GM18526 (cell line): ENCODE measurements around the gene EDA2R.

Experiments
- POLR2A ChIP-seq: IDR thresholded peaks from 3 replicates; pipeline ENCODE4 v1.6.1; 2011; ENCODE audit not compliant: insufficient read length; ENCODE audit errors: extremely low read depth

Gene EDA2R

DNA sequence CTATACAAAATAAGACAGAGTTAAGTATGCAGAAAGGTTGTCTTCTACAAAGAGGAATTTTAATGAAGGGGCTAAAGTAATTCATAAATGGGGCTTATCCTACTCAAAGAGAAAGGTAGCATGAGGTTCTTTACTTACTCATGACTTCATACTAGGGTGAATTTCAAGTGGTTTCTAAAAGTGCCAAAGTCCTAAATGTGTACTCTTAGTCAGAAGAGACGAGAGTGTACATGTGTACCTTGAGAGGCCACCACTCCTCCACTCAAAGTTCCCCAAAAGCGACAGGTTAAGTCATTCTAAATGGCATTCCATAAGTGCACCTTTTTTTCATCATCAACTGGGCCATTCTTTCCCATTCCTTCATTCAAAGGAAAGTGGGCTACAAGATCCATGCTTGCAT is 21.9 kb downstream of the EDA2R start:
- TF ChIP-seq POLR2A, result no peak

DNA sequence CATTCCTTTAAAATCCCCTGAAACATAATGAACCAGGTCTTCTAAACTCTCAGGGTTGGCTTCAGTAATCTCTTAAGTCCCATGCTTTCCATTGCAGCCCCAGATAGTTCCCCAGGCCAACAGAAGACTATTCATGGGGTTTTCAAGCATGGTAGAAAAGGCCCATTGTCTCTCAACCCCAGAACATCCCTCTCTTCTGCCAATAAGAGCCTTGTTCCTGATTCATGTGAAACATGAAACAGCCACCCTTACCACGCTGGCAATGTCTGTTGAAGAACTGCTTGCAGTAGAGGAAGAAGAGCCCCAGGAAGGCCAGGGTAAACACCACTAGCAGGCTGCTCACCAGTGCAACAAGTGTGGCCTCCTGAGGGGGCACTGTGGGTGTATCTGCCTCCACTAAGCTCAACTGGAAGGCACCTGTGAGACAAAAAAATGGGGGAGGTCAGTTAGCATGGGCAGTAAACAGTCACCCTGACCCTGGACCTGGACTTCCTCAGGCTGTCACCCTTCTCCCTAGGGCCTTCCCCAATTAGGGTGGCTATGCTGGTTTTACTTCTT is 36.4 kb downstream of the EDA2R start:
- TF ChIP-seq POLR2A, result no peak

DNA sequence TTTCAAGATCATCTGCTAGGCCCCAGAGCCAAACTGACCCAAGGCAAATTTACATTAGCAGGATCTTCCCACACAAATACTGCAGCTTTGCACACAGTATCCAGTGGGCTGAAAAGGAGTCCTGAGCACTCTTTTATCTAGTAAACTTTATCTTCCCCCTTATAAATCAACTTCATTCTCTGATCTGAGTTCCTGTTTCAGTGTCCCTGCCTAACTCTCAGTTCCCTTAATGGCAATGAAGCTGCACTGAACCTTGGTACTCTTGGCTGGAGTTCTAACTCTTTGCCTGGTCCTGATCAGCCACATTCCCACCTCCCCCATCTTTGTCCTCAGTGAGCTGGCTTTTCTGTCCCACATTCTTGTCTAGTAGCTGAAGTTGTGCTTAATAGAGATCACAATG is 37.4 kb downstream of the EDA2R start:
- TF ChIP-seq POLR2A, result no peak

DNA sequence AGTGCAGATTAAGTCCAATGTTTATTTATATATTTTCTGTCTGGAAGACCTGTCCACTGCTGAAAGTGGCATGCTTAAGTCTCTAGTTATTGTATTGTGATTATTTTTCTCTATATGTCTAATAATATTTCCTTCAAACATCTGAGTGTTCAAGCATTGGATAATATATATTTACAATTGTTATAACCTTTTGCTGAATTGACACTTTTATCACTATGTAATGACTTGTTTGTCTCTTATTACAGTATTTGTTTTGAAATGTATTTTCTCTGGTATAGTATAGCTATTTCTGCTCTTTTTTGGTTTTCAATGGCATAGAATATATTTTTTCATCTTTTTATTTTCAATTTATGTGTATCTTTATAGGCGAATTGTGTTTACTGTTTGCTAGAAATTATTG is 59.7 kb downstream of the EDA2R start:
- no peak for TF ChIP-seq POLR2A

DNA sequence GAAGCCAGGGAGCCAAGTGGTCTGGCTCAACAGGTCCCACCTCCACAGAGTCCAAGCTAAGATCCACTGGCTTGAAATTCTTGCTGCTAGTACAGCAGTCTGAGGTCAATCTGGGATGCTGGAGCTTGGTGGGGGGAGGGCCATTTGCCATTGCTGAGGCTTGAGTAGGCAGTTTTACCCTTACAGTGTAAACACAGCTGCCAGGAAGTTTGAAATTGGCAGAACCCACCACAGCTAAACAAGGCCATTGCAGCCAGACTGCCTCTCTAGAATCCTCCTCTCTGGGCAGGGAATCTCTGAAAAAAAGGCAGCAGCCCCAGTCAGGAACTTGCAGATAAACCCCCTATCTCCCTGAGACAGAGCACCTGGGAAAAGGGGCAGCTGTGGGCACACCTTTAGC is 84.9 kb downstream of the EDA2R start:
- no peak for TF ChIP-seq POLR2A

DNA sequence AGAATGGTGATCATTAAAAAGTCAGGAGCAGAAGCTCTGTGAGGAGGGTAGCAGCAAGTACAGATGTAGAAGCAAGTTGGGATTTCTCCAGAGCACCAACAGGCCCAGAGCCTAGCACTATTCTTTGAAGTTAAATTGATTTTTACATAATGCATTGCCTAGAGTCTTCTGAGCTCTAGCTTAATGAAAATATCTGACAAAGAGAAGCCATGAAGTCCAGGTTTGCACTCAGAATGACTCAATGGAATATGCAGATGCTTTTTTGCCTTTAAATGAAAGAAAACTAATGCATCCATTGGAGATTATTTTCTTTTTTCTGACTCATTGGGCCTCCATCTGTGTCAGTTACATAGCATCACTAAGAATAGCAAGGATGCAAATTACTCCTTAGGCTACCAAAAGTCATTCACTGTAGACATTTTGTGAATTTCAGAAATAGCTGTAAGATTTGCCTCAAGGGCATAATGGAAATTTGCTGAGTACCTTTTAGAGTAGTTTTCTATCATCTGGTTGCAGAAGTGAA is 91.0 kb downstream of the EDA2R start:
- TF ChIP-seq POLR2A, result no peak
